ENCODE results near the gene RPL6. TPM values are rescaled to one million over a fixed set of nuclear protein-coding genes. Genes with fewer than 3 reads are reported as not detected.
"Not testable (repeated sequence)": the region's sequence is repeated elsewhere in the genome, so short reads cannot be mapped to it uniquely, and the experiment has no call there.

The RPL6 gene
- polyA plus RNA-seq, 1 donor from 2014 or later = 1,647 TPM

DNA sequence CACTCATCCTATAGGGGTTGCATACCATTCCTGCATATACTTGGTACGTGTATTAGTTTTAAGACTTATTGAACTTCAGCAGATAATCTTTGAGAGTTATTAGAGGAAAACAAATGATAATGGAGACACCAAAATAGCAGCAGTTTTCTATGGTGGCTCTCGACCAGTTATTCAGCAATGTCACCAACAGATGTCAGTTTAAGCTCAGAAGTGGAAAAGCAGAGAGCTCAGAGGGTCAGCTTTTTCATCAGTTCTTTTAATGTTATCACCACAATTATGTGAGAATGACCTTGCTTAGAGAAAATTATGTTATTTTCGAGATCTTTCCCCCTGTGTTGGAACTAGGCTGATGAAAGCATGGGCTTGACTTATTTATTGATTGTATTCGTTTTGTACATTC is 41.3 kb upstream of the RPL6 start:
- TF ChIP-seq EZH2 (IDR thresholded peaks at IDR 0.05; ENCODE audit: borderline replicate concordance, insufficient read depth, low read length, poor library complexity, severe bottlenecking) (no peak), TAF1 (IDR thresholded peaks at IDR 0.05; ENCODE audit: low read depth) (no peak), MXI1 (conservative IDR thresholded peaks at IDR 0.05; ENCODE audit: poor library complexity, severe bottlenecking) (no peak), POLR2AphosphoS5 (IDR thresholded peaks at IDR 0.05) (no peak), SMC3 (conservative IDR thresholded peaks at IDR 0.05; ENCODE audit: poor library complexity) (peak; percentile 88), RAD21 (conservative IDR thresholded peaks at IDR 0.05) (peak; percentile 91)
- TF ChIP-seq, protein P1, sequence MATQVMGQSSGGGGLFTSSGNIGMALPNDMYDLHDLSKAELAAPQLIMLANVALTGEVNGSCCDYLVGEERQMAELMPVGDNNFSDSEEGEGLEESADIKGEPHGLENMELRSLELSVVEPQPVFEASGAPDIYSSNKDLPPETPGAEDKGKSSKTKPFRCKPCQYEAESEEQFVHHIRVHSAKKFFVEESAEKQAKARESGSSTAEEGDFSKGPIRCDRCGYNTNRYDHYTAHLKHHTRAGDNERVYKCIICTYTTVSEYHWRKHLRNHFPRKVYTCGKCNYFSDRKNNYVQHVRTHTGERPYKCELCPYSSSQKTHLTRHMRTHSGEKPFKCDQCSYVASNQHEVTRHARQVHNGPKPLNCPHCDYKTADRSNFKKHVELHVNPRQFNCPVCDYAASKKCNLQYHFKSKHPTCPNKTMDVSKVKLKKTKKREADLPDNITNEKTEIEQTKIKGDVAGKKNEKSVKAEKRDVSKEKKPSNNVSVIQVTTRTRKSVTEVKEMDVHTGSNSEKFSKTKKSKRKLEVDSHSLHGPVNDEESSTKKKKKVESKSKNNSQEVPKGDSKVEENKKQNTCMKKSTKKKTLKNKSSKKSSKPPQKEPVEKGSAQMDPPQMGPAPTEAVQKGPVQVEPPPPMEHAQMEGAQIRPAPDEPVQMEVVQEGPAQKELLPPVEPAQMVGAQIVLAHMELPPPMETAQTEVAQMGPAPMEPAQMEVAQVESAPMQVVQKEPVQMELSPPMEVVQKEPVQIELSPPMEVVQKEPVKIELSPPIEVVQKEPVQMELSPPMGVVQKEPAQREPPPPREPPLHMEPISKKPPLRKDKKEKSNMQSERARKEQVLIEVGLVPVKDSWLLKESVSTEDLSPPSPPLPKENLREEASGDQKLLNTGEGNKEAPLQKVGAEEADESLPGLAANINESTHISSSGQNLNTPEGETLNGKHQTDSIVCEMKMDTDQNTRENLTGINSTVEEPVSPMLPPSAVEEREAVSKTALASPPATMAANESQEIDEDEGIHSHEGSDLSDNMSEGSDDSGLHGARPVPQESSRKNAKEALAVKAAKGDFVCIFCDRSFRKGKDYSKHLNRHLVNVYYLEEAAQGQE (IDR thresholded peaks at IDR 0.05; ENCODE audit: borderline replicate concordance) = no peak
- TF ChIP-seq, protein P2, sequence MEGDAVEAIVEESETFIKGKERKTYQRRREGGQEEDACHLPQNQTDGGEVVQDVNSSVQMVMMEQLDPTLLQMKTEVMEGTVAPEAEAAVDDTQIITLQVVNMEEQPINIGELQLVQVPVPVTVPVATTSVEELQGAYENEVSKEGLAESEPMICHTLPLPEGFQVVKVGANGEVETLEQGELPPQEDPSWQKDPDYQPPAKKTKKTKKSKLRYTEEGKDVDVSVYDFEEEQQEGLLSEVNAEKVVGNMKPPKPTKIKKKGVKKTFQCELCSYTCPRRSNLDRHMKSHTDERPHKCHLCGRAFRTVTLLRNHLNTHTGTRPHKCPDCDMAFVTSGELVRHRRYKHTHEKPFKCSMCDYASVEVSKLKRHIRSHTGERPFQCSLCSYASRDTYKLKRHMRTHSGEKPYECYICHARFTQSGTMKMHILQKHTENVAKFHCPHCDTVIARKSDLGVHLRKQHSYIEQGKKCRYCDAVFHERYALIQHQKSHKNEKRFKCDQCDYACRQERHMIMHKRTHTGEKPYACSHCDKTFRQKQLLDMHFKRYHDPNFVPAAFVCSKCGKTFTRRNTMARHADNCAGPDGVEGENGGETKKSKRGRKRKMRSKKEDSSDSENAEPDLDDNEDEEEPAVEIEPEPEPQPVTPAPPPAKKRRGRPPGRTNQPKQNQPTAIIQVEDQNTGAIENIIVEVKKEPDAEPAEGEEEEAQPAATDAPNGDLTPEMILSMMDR (IDR thresholded peaks at IDR 0.05; ENCODE audit: poor library complexity, severe bottlenecking) = peak; percentile 82
- no peaks in the 10 kb centered on the region for H3F3A ChIP-seq (ENCODE audit: insufficient read depth, low read length, poor library complexity, severe bottlenecking)
- no peak overlapping the region for H3K4me3 ChIP-seq (ENCODE audit: low read length)
- H3K4me2 ChIP-seq (ENCODE audit: low read length) = no peak overlapping the region
- no peaks in the 10 kb centered on the region for H3K79me2 ChIP-seq (replicated peaks; ENCODE audit: insufficient read depth, low read length)
- H4K20me1 ChIP-seq (ENCODE audit: insufficient read depth) = no peaks in the 10 kb centered on the region
- H3K27me3 ChIP-seq (ENCODE audit: insufficient read depth, low read depth, low read length) = no peaks in the 10 kb centered on the region
- no peaks in the 10 kb centered on the region for H3K9me3 ChIP-seq (ENCODE audit: low read length)
- no peaks in the 10 kb centered on the region for H3K9me2 ChIP-seq (ENCODE audit: insufficient read depth, low read length)
- no peak overlapping the region for H3K27ac ChIP-seq (ENCODE audit: low read length)
- no peaks in the 10 kb centered on the region for H3K36me3 ChIP-seq (ENCODE audit: insufficient read depth, low read length)
- no peak overlapping the region for H3K9ac ChIP-seq (ENCODE audit: low read length)
- H2AFZ ChIP-seq (ENCODE audit: low read depth, low read length) = no peak overlapping the region

DNA sequence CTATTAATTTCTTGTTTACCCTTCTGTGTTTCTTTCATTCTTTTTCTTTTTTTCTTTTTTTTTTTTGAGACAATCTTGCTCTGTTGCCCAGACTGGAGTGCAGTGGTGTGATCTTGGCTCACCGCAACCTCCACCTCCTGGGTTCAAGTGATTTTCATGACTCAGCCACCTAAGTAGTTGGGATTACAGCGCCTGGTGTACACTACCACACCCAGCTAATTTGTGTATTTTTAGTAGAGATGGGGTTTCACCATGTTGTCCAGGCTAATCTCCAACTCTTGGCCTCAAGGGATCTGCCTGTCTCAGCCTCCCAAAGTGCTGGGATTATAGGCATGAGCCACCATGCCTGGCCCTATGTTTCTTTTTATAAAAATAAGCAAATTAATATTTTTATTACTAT is 38.8 kb upstream of the RPL6 start:
- H3K9me3 ChIP-seq (ENCODE audit: low read length); H3K4me3 ChIP-seq (ENCODE audit: low read length); H3K27ac ChIP-seq (ENCODE audit: low read length); H3K36me3 ChIP-seq (ENCODE audit: insufficient read depth, low read length); H2AFZ ChIP-seq (ENCODE audit: low read depth, low read length); H3K27me3 ChIP-seq (ENCODE audit: insufficient read depth, low read depth, low read length); H4K20me1 ChIP-seq (ENCODE audit: insufficient read depth); H3K9ac ChIP-seq (ENCODE audit: low read length); H3K4me2 ChIP-seq (ENCODE audit: low read length); H3F3A ChIP-seq (ENCODE audit: insufficient read depth, low read length, poor library complexity, severe bottlenecking); H3K9me2 ChIP-seq (ENCODE audit: insufficient read depth, low read length); H3K79me2 ChIP-seq (replicated peaks; ENCODE audit: insufficient read depth, low read length): not testable (repeated sequence)

DNA sequence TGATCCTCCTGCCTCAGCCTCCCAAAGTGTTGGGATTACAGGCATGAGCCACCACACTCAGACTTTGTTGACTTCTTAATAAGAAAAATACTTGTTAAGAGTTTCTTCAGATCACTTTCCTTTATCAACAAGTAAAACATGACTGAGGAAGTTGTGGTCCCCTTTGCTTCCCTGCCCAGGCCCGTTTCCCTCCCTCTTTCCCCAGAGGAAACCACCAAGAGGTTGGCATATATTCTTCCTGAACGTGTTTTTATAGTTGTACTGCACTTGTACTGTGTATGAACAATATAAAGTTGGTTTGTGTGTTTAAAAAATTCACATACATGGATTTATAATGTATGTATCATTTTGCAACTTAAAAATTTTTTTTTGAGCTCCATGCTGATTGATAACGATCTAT is 37.7 kb upstream of the RPL6 start:
- Histone ChIP-seq H3K27me3 (ENCODE audit: insufficient read depth, low read depth, low read length) (no peaks in the 10 kb centered on the region), H3K27ac (ENCODE audit: low read length) (no peak overlapping the region), H3K9me2 (ENCODE audit: insufficient read depth, low read length) (no peaks in the 10 kb centered on the region), H3K4me2 (ENCODE audit: low read length) (no peak overlapping the region), H3F3A (ENCODE audit: insufficient read depth, low read length, poor library complexity, severe bottlenecking) (no peaks in the 10 kb centered on the region), H3K9ac (ENCODE audit: low read length) (no peak overlapping the region), H3K9me3 (ENCODE audit: low read length) (no peaks in the 10 kb centered on the region), H3K36me3 (ENCODE audit: insufficient read depth, low read length) (no peaks in the 10 kb centered on the region), H3K4me3 (ENCODE audit: low read length) (no peak overlapping the region), H3K79me2 (replicated peaks; ENCODE audit: insufficient read depth, low read length) (no peaks in the 10 kb centered on the region), H2AFZ (ENCODE audit: low read depth, low read length) (no peak overlapping the region), H4K20me1 (ENCODE audit: insufficient read depth) (no peaks in the 10 kb centered on the region)
- TF ChIP-seq SMC3 (conservative IDR thresholded peaks at IDR 0.05; ENCODE audit: poor library complexity) = no peak
- TF ChIP-seq, protein P2 (IDR thresholded peaks at IDR 0.05; ENCODE audit: poor library complexity, severe bottlenecking) = no peak
- TF ChIP-seq EP300 (conservative IDR thresholded peaks at IDR 0.05; ENCODE audit: poor library complexity, severe bottlenecking) = no peak
- no peak for TF ChIP-seq RAD21 (conservative IDR thresholded peaks at IDR 0.05)
- TF ChIP-seq MXI1 (conservative IDR thresholded peaks at IDR 0.05; ENCODE audit: poor library complexity, severe bottlenecking) = no peak
- TF ChIP-seq, protein P1 (IDR thresholded peaks at IDR 0.05; ENCODE audit: borderline replicate concordance) = no peak
- TF ChIP-seq TAF1 (IDR thresholded peaks at IDR 0.05; ENCODE audit: low read depth) = no peak
- no peak for TF ChIP-seq EZH2 (IDR thresholded peaks at IDR 0.05; ENCODE audit: borderline replicate concordance, insufficient read depth, low read length, poor library complexity, severe bottlenecking)
- TF ChIP-seq POLR2AphosphoS5 (IDR thresholded peaks at IDR 0.05) = no peak

Measured in neural cell (in vitro differentiated cells).